Type B pancreatic cell (in vitro differentiated cells): ENCODE measurements around the gene PICK1. TPM values are rescaled to one million over a fixed set of nuclear protein-coding genes. Genes with fewer than 3 reads are reported as not detected.
A peak's percentile ranks its signal among the peaks of the same experiment; 100 is the strongest.
"Not testable (repeated sequence)": the region's sequence is repeated elsewhere in the genome, so short reads cannot be mapped to it uniquely, and the experiment has no call there.

Experiments used
- DNase-seq: peaks from one replicate; pipeline ENCODE4 v3.0.0; 2021; ENCODE audit warnings: mixed read lengths; ENCODE audit not compliant: unreplicated experiment; ENCODE audit errors: extremely low spot score
- H3K27ac Mint-ChIP-seq: 2 replicates; pipeline ENCODE4 v1.8.0; 2021; ENCODE audit warnings: mild to moderate bottlenecking, mixed read lengths
- H3K27me3 Mint-ChIP-seq: 2 replicates; pipeline ENCODE4 v1.8.0; 2021; ENCODE audit warnings: mixed read lengths
- H3K36me3 Mint-ChIP-seq: 2 replicates; pipeline ENCODE4 v1.8.0; 2021; ENCODE audit warnings: mixed read lengths
- H3K4me1 Mint-ChIP-seq: one replicate; pipeline ENCODE4 v1.8.0; 2021; ENCODE audit warnings: mixed read lengths; ENCODE audit not compliant: unreplicated experiment
- H3K4me3 Mint-ChIP-seq: 2 replicates; pipeline ENCODE4 v1.8.0; 2021; ENCODE audit warnings: mild to moderate bottlenecking, mixed read lengths
- H3K9me3 Mint-ChIP-seq: 2 replicates; pipeline ENCODE4 v1.8.0; 2021; ENCODE audit warnings: mixed read lengths
- total RNA-seq: library from RNA; stranded (reverse); gene quantifications from 2 replicates; pipeline ENCODE4 v1.2.1, GENCODE V29; 2021; ENCODE audit warnings: low replicate concordance
- TF ChIP-seq, protein P1 (sequence below): fragments of 200-600 bp; sonication (generic); conservative IDR thresholded peaks from 2 replicates; pipeline ENCODE4 v1.5.0; 2021; ENCODE audit warnings: antibody characterized with exemption, mild to moderate bottlenecking

PICK1 gene
- total RNA-seq, 1 donor from 2014 or later: 45.4 TPM

DNA sequence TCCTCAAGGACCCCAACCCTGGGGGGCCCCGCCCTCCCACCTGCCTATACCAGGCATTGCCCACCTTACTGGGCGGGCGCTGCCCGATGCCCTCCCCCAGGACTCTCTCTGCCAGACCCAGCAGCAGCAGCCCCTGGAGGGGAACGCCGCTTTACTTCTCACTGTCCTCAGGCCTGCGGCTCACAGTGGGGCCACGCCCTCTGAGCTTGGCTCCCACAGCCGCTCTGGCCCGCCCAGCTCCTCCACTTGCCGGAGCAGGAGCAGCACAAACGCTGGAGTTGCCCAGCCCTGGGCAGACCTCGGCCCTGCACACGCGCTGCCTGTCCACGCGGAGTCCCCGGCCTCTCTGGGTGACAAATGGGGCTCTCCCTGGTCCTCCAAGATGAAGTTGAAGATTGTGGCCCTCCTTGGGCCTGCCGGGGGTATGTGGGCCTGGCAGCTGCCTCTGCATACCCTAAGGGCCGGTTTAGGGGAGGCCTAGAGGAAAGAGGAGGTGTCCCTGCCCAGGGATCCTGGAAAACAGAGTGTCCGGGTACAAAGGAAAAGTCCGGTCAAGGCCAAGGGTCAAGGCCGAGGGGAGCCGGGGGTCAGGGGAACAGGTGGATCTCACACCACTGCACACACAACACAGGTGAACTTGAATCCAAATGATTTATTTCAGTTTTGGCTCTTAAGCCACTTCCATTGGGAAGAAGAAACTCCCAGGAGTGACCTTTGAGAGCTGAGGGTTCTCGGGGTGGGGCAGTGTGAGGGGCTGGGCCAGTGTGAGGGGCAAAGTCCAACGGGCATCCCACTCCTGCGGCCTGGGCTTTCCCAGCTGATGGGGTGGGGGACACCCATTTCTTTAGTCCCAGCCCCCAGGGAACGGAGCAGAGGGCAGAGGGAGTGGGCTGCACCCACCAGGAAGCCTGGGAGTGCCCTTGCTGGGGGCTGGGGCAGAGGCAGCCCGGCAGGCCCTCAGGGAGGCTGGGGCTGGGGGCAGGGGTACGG lies 54.0 kb downstream of the PICK1 start:
- Mint-ChIP-seq H3K27ac (peak overlapping the region; percentile 83), H3K9me3 (no peaks in the 10 kb centered on the region), H3K27me3 (no peaks in the 10 kb centered on the region), H3K4me3 (peak overlapping the region; percentile 69), H3K36me3 (peaks cover 4% of the 10 kb centered on the region), H3K4me1 (peaks cover 22% of the 10 kb centered on the region)
- TF ChIP-seq, protein P1, sequence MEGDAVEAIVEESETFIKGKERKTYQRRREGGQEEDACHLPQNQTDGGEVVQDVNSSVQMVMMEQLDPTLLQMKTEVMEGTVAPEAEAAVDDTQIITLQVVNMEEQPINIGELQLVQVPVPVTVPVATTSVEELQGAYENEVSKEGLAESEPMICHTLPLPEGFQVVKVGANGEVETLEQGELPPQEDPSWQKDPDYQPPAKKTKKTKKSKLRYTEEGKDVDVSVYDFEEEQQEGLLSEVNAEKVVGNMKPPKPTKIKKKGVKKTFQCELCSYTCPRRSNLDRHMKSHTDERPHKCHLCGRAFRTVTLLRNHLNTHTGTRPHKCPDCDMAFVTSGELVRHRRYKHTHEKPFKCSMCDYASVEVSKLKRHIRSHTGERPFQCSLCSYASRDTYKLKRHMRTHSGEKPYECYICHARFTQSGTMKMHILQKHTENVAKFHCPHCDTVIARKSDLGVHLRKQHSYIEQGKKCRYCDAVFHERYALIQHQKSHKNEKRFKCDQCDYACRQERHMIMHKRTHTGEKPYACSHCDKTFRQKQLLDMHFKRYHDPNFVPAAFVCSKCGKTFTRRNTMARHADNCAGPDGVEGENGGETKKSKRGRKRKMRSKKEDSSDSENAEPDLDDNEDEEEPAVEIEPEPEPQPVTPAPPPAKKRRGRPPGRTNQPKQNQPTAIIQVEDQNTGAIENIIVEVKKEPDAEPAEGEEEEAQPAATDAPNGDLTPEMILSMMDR: no peak
- peak; percentile 68 for DNase-seq

DNA sequence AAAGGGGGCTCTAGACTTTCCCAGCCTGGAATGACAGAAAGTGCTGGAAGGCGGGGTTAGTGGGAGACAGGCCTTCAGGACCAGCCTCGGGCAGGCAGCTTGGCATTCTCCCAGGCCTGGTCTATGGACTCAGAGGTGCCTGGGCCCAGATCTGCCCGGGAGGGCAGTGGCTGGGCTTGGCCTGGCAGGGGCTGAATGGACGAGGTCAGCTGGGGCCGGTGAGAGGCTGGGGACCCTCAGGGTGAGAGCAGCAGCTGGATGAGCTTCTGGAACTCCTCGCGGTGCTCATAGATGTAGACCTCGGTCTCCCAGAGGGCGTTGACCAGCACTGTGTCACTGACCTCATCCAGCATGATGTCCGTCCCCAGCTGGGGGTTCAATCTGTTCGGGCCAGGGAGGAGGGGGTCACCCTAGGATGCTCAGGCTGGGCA lies 54.7 kb downstream of the PICK1 start:
- Mint-ChIP-seq H3K27ac (no peak overlapping the region), H3K9me3 (no peaks in the 10 kb centered on the region)
- TF ChIP-seq, protein P1: no peak

DNA sequence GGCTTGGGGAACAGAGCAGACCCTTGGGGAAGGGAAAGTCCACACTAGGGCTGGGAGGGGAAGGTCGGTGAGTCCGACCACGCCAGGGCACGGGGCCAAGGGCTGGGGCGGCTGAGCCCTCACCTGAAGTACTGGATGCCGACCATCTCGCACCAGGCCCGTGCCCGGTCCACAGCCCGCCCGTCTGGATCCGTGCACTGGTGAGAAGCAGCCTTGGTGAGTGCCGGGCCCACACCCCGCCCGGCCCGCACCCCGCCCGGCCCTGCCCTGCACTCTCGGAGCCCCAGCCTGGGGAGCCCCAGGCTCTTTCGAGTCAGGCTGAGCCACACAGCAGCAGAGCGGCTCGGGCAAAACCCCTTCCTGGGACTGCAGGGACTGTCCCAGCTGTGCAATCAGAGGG lies 55.2 kb downstream of the PICK1 start:
- H3K9me3 Mint-ChIP-seq: no peaks in the 10 kb centered on the region
- H3K27me3 Mint-ChIP-seq: no peaks in the 10 kb centered on the region
- peaks cover 4% of the 10 kb centered on the region for H3K36me3 Mint-ChIP-seq
- TF ChIP-seq, protein P1: no peak
- H3K4me1 Mint-ChIP-seq: peaks cover 18% of the 10 kb centered on the region
- H3K27ac Mint-ChIP-seq: no peak overlapping the region
- H3K4me3 Mint-ChIP-seq: no peak overlapping the region
- DNase-seq: no peak

More for the DNA sequence above, 54.7 kb downstream of the PICK1 start:
- peaks cover 18% of the 10 kb centered on the region for H3K4me1 Mint-ChIP-seq
- peaks cover 4% of the 10 kb centered on the region for H3K36me3 Mint-ChIP-seq
- no peaks in the 10 kb centered on the region for H3K27me3 Mint-ChIP-seq
- DNase-seq: no peak
- H3K4me3 Mint-ChIP-seq: no peak overlapping the region

DNA sequence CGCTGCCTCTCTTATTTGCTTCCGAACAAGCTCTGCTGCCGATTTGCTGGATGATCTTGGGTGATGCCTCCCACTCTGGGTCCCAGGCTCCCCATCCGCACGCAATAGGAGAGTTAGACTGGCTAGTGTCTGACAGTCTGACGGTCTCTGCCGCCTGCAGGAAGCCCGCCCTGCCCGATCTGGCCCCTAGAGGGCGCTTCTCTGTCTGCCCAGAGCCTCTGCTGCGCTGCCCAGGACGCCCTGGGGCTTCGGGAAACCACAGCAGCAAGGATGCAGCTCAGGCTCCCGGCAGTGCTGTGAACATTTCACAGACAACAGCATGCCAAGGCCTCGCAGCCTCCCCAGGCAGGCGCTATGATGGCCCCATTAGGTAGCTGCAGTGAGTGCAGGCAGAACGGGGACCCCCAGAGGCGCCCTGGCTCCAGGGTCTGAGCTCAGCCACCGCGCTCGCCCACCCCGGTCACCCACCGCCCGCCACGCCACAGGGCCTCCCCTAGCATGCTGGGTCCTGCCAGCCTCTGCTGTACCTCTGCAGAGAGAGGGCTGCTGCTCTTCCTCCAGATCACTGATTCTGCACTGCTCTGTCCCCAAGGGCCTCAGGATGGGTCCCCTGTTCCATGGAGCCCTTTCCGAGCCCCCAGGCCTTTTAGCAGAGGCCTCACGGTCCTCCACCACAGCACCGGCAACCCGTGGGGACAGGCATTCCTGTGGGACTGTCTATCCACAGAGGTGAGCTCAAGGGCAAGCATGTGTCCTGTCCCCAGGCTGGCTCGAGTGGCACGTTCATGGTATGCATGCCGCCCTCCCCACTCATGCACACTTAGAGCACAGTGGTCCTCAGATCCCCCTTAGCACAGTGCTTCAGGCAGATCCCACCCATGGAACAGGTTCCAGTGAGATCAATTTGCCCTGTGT lies 57.5 kb downstream of the PICK1 start:
- TF ChIP-seq, protein P1: peak; percentile 98
- Mint-ChIP-seq H3K9me3 (no peaks in the 10 kb centered on the region), H3K4me3 (peak overlapping the region; percentile 76), H3K27ac (peak overlapping the region; percentile 86), H3K27me3 (no peaks in the 10 kb centered on the region), H3K36me3 (peaks cover 4% of the 10 kb centered on the region), H3K4me1 (peaks cover 8% of the 10 kb centered on the region)
- peak; percentile 91 for DNase-seq

DNA sequence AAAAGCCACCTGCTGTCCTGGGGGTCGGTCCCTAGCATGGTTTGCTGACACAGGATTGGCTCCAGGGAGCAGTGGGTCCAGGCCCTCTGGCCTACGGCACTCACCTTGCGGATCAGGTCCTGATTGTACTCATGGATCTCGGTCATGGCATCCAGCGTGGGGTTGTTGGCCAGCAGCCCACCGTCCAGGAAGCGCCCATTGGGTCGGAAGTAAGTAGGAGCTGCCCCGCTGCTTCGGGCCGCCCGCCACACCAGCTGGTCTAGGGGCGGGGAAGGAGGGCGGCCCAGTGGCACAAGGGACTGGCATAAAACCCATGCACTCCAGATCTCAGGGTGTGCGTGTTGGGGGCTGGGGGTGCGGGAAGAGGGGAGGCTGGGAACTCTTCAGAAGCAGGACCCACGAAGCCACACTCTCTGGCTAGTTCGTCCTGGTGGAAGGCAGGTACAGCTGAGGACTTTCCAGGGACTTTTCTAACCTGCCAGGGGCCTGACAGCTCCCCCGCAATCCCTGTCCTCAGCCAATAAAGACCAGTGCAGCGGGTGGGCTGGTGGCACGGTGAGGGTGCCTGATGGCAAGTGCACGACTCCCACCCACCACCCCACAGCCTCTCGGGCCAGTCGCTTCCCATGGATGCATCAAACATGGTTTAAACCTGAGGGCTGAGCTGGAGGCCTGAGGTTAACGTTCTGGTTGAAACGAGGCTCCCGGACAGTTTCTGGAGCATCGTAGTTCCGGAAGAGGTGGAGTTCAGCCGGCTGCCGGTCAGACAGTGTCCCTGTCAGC lies 58.4 kb downstream of the PICK1 start:
- Mint-ChIP-seq H3K36me3 (peaks cover 4% of the 10 kb centered on the region), H3K4me3 (no peak overlapping the region), H3K27ac (no peak overlapping the region), H3K4me1 (peaks cover 8% of the 10 kb centered on the region), H3K9me3 (no peaks in the 10 kb centered on the region), H3K27me3 (no peaks in the 10 kb centered on the region)
- TF ChIP-seq, protein P1: no peak
- no peak for DNase-seq

DNA sequence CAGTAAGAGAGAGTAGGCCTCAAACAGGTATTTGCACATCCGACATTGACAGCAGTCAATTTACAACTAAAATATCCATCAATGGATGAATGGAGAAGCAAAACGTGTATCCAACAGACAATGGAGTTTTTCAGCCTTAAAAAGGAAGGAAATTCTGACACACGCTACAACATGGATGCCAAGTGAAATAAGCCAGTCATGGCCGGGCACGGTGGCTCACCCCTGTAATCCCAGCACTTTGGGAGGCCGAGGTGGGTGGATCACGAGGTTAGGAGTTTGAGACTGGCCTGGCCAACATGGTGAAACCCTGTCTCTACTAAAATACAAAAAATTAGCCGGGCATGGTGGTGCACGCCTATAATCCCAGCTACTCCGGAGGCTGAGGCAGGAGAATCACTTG lies 60.4 kb downstream of the PICK1 start:
- not testable (repeated sequence) for DNase-seq, H3K27ac Mint-ChIP-seq, H3K9me3 Mint-ChIP-seq, H3K4me3 Mint-ChIP-seq, H3K4me1 Mint-ChIP-seq, H3K36me3 Mint-ChIP-seq, H3K27me3 Mint-ChIP-seq
